ENCODE results near the gene RNF167. TPM values are rescaled to one million over a fixed set of nuclear protein-coding genes. Genes with fewer than 3 reads are reported as not detected.

The RNF167 gene
- polyA plus RNA-seq, 1 donor from 2014 or later = 64.1 TPM

- H3K4me3 ChIP-seq (ENCODE audit: low read length) = no peak overlapping the region
- no peaks in the 10 kb centered on the region for H3K27me3 ChIP-seq (ENCODE audit: insufficient read depth, low read depth, low read length)
- no peaks in the 10 kb centered on the region for H3K9me2 ChIP-seq (ENCODE audit: insufficient read depth, low read length)
- H3K36me3 ChIP-seq (ENCODE audit: insufficient read depth, low read length) = no peaks in the 10 kb centered on the region
- H2AFZ ChIP-seq (ENCODE audit: low read depth, low read length) = no peak overlapping the region
- no peaks in the 10 kb centered on the region for H3F3A ChIP-seq (ENCODE audit: insufficient read depth, low read length, poor library complexity, severe bottlenecking)
- H3K9me3 ChIP-seq (ENCODE audit: low read length) = no peaks in the 10 kb centered on the region
- no peak overlapping the region for H3K4me2 ChIP-seq (ENCODE audit: low read length)
- TF ChIP-seq EP300 (conservative IDR thresholded peaks at IDR 0.05; ENCODE audit: poor library complexity, severe bottlenecking) (no peak), MXI1 (conservative IDR thresholded peaks at IDR 0.05; ENCODE audit: poor library complexity, severe bottlenecking) (no peak), RAD21 (conservative IDR thresholded peaks at IDR 0.05) (no peak), POLR2AphosphoS5 (IDR thresholded peaks at IDR 0.05) (no peak), SMC3 (conservative IDR thresholded peaks at IDR 0.05; ENCODE audit: poor library complexity) (no peak), REST (IDR thresholded peaks at IDR 0.05; ENCODE audit: borderline replicate concordance) (no peak), TAF1 (IDR thresholded peaks at IDR 0.05; ENCODE audit: low read depth) (no peak), CTCF (IDR thresholded peaks at IDR 0.05; ENCODE audit: poor library complexity, severe bottlenecking) (no peak), EZH2 (IDR thresholded peaks at IDR 0.05; ENCODE audit: borderline replicate concordance, insufficient read depth, low read length, poor library complexity, severe bottlenecking) (no peak)
- peaks cover 11% of the 10 kb centered on the region for H3K79me2 ChIP-seq (replicated peaks; ENCODE audit: insufficient read depth, low read length)
- no peak overlapping the region for H3K27ac ChIP-seq (ENCODE audit: low read length)
- no peaks in the 10 kb centered on the region for H4K20me1 ChIP-seq (ENCODE audit: insufficient read depth)
- H3K9ac ChIP-seq (ENCODE audit: low read length) = no peak overlapping the region
Observed at GRCh38 chr17:4935650-4936049, 4.4 kb upstream of the RNF167 start.

GRCh38 chr17:4936436-4936835 lies 3.6 kb upstream of the RNF167 start:
- H3K9me2 ChIP-seq (ENCODE audit: insufficient read depth, low read length) = no peaks in the 10 kb centered on the region
- H3K4me2 ChIP-seq (ENCODE audit: low read length) = no peak overlapping the region
- H3K27me3 ChIP-seq (ENCODE audit: insufficient read depth, low read depth, low read length) = no peaks in the 10 kb centered on the region
- no peak overlapping the region for H3K9ac ChIP-seq (ENCODE audit: low read length)
- H3K4me3 ChIP-seq (ENCODE audit: low read length) = no peak overlapping the region
- TF ChIP-seq RAD21 (conservative IDR thresholded peaks at IDR 0.05) (no peak), EP300 (conservative IDR thresholded peaks at IDR 0.05; ENCODE audit: poor library complexity, severe bottlenecking) (no peak), REST (IDR thresholded peaks at IDR 0.05; ENCODE audit: borderline replicate concordance) (no peak), SMC3 (conservative IDR thresholded peaks at IDR 0.05; ENCODE audit: poor library complexity) (no peak), MXI1 (conservative IDR thresholded peaks at IDR 0.05; ENCODE audit: poor library complexity, severe bottlenecking) (no peak)
- H3K79me2 ChIP-seq (replicated peaks; ENCODE audit: insufficient read depth, low read length) = peaks cover 19% of the 10 kb centered on the region
- H3K27ac ChIP-seq (ENCODE audit: low read length) = no peak overlapping the region
- no peaks in the 10 kb centered on the region for H3K9me3 ChIP-seq (ENCODE audit: low read length)
- no peaks in the 10 kb centered on the region for H3F3A ChIP-seq (ENCODE audit: insufficient read depth, low read length, poor library complexity, severe bottlenecking)
- H2AFZ ChIP-seq (ENCODE audit: low read depth, low read length) = no peak overlapping the region
- no peaks in the 10 kb centered on the region for H3K36me3 ChIP-seq (ENCODE audit: insufficient read depth, low read length)
- no peaks in the 10 kb centered on the region for H4K20me1 ChIP-seq (ENCODE audit: insufficient read depth)
